HPDE6-E6E7 (cell line): ENCODE data around the gene ERC1.
"Not testable (repeated sequence)": the region's sequence is repeated elsewhere in the genome, so short reads cannot be mapped to it uniquely, and the experiment has no call there.

Source experiments
- DNase-seq: peaks from one replicate; pipeline ENCODE4 v3.0.0; 2011; ENCODE audit warnings: missing footprints; ENCODE audit errors: extremely low spot score

The ERC1 gene

GRCh38 chr12:1318327-1319031 is 327.5 kb downstream of the ERC1 start:
- DNase-seq, result no peak

DNA sequence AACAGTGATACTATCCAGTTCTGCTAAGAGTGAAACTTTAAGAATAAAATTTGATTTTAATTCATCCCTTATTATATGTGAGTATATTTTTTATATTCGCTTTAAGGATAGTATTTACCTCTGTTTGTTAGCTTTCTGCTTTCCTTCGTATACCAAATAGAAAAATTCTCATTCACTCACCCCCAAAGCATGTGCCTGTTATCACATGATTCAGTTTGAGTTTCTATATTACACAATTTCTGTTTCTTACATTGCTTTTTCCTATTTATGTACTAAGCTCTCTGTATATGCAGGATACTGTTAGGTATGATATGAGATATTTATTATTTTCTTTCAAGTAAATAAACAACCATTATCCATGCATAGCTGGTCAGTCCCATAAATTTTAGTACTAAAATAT is 328.2 kb downstream of the ERC1 start:
- DNase-seq, result no peak

- no peak for DNase-seq
Measured at GRCh38 chr12:1320021-1320420, 329.0 kb downstream of the ERC1 start.

- DNase-seq, result no peak
Measured at GRCh38 chr12:1322821-1323220, 331.8 kb downstream of the ERC1 start.

GRCh38 chr12:1324099-1324498 is 333.1 kb downstream of the ERC1 start:
- DNase-seq, result no peak

DNA sequence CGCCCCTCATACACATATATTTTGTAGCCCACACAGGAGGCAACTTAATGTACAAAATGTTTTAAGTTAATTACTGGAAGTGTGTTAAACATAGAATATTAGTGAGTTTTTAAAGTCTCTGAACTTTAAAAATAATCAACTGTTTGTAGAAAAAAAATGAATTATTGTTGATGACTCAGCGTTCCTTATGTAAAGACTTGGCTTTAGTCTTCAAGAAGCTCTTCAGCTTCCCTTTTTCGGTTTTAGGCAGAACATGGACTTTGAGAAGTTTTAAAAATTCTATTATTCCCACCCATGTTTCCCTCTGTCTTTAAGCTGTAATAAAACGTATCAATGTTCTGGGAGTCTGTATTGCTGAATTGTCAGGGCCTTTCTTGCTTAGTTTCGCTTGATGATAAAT is 333.9 kb downstream of the ERC1 start:
- no peak for DNase-seq

DNA sequence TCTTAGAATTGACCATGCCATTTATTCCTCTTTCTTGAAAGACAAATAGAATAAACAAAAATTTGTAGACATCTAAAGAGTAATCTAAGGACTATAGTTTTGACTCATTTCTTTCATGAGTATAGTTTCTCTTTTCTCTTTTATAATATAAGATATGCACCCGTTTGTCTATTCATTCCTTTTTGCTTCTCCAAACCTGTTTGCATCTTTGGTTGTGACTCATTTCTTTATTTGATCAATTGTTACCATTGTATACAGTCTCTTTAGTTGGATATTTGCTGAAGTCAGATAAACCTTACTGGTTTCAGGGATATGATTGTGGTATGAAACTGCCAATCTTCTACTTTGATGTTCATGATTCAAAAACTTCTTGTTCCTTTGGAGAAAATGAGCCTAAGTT is 334.6 kb downstream of the ERC1 start:
- DNase-seq, result no peak

DNA sequence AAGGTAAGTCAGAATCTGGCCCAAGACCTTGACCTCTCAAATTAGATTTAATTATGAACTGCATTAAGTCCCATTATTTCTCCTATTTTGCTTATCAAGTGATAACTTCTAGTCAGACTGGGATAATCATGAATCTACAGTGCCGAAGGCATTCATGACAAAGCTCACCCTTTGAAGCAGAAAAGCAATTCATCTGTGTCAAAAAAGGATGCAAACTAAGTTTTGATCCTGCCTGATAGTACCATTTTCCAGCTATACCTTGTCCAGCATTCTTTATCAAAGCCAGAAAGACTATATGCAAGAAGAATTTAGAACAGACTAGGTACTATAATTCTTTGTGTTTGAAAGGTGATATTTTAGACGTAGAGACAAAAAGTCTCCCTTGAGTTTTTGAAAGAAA is 335.2 kb downstream of the ERC1 start:
- no peak for DNase-seq

GRCh38 chr12:1328391-1328790 is 337.4 kb downstream of the ERC1 start:
- DNase-seq, result no peak

- no peak for DNase-seq
Measured at GRCh38 chr12:1329784-1330476, 338.9 kb downstream of the ERC1 start.

DNA sequence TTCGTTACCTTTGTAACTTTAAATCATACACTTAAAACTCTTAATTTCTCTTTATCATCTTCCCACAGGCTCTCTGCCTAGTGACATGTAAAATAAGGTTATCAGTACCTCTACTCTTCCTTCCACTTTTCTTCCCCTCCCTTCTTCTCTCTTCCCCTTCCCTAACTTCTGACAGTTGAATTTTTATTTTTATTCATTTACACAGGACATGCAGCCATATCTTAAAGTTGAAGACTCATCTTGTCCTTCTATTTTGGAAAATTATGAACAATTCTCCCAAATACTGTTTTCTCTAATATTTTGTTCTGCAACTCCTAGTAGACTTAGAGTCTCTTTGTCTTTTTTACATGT is 339.4 kb downstream of the ERC1 start:
- no peak for DNase-seq

- peak; percentile 33 for DNase-seq
Measured at GRCh38 chr12:1332327-1332726, 341.3 kb downstream of the ERC1 start.

DNA sequence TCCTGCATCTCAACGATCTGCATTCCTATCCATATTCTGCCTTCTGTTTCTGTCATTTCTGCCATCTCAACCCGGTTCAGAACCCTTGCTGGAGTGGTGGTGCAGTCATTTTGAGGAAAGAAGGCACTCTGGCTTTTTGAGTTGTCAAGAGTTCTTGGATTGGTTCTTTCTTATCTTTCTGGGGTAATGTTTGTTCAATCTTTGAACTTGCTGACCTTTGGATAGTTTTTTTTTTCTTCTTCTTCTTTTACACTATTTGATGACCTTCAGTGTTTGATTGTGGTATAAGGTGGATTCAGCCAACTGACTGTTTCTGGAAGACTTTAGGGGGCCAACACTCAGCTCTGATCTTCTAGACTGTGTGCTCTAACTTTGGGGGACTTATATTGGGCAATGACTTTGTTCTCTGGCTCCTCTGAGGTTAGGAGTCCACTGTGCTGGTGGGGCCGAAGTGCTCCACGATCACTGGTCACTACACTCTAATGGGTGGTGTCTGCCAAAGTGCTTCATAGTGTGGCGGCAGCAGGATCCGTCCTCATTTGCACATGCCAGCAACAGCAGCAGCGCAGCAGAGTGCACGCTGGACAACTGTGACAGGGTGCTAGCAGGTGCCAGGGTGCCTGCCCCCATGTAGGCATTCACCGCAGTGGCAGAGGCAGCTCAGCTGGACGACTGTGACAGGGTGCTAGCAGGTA is 347.6 kb downstream of the ERC1 start:
- no peak for DNase-seq

DNA sequence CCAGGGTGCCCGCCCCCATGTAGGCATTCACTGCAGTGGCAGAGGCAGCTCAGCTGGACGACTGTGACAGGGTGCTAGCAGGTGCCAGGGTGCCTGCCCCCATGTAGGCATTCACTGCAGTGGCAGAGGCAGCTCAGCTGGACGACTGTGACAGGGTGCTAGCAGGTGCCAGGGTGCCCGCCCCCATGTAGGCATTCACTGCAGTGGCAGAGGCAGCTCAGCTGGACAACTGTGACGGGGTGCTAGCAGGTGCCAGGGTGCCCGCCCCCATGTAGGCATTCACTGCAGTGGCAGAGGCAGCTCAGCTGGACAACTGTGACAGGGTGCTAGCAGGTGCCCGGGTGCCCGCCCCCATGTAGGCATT is 348.1 kb downstream of the ERC1 start:
- not testable (repeated sequence) for DNase-seq

DNA sequence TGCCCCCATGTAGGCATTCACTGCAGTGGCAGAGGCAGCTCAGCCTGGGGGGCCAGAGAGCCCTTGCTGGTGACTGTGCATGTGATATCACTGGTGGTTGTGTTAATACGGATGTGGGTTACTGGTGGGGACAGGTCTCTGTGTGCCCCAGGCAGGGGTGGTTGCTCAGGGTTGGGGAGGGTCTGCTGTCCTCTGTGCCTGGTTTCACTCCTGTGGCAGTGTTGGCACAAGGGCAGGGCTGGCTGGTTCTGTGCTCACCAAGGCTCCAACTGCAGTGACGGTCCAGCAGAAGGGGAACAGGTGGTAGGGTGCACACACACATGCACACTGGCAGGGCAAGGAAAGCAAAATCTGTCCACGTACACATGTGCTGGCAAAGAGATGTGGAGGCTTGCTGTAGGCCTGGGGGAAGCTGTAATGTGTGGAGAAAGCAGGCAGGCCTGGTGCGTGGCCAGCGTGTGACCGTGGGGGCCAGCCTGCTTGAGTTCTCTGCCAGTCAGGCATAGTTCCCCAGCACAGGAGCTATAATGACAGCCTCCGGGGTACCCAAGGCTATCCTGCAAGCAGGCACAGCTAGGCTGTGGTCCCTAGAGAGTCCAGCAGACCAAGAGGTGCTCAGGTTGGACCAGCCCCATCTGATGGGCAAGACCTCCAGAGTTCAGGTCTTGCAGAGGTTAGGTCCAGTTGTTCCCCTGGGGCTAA is 348.7 kb downstream of the ERC1 start:
- DNase-seq, result no peak

- DNase-seq, result not testable (repeated sequence)
Measured at GRCh38 chr12:1341270-1341669, 350.2 kb downstream of the ERC1 start.

GRCh38 chr12:1343422-1343821 is 352.4 kb downstream of the ERC1 start:
- no peak for DNase-seq

DNA sequence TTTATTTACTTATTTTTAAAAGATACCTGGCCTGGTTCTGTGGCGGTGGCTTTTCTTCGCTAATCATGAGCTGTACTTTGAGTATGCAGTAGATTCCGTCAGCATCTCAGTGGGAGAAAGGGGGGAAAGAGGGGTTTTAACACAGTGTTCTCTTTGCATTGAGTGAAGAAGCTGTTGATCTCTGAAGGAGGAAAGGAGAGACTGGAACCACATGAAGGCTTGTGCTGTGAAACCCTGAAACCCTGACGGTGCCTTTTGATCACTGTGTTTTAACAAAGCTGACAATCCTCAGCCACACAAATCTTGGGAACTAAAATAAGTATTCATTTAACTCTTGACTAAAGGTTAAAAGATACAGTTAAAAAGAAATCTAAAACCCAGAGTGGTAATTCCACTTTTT is 353.2 kb downstream of the ERC1 start:
- DNase-seq, result no peak

DNA sequence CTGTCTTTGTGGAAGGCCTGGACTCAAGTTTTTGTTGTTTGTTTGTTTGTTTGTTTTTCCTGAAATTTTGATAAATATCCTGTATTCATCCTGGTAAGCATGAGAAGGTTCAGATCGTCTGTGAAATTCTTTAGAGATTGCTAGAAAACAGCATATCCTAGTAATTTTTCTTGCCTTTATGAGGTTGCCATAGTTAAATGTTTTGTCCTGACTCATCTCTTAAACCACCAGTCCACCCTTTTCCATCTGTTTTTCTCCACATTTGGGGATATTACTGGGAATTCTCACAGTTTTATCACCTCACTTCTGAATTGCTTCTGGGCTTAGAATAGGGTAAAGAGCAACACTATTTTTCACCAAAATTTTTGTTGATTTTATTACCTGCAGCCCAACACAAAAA is 355.1 kb downstream of the ERC1 start:
- no peak for DNase-seq

DNA sequence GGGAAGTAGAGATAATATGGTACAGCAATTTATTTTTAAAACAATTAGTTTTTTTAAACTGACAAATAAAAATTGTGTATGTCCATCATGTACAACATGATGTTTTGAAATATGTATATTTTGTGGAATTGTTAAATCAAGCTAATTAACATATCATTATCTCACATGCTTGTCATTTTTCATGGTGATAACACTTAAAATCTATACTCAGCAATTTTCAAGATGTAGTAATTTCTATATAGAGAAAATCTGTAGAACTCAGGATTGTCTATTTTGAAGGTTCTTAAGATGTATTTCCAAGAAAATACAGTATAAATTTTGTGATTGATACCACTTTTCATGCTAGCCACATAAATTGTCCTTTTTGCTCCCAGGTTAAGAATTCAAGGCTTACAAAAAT is 356.3 kb downstream of the ERC1 start:
- DNase-seq, result no peak

DNA sequence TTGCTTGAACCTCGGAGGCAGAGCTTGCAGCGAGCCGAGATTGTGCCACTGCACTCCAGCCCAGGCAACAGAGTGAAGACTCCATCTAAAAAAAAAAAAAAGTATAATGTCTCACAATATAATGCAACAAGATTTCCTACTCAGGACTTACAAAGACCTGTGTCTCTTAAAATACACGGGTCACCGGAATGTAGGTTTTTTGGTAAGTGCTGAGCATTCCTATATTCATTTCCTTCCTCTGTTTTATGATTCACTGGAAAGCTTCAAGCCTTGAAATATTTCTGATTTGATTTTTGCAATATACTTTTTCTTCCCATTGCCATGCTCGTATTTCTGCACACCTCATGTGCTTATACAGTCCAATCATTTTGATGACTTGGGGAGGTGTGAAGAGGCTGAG is 357.6 kb downstream of the ERC1 start:
- no peak for DNase-seq

- DNase-seq, result no peak
Measured at GRCh38 chr12:1350055-1350933, 359.3 kb downstream of the ERC1 start.
